ENCODE measurements around the gene UBE2G2.

- TF ChIP-seq, protein P1, sequence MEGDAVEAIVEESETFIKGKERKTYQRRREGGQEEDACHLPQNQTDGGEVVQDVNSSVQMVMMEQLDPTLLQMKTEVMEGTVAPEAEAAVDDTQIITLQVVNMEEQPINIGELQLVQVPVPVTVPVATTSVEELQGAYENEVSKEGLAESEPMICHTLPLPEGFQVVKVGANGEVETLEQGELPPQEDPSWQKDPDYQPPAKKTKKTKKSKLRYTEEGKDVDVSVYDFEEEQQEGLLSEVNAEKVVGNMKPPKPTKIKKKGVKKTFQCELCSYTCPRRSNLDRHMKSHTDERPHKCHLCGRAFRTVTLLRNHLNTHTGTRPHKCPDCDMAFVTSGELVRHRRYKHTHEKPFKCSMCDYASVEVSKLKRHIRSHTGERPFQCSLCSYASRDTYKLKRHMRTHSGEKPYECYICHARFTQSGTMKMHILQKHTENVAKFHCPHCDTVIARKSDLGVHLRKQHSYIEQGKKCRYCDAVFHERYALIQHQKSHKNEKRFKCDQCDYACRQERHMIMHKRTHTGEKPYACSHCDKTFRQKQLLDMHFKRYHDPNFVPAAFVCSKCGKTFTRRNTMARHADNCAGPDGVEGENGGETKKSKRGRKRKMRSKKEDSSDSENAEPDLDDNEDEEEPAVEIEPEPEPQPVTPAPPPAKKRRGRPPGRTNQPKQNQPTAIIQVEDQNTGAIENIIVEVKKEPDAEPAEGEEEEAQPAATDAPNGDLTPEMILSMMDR (conservative IDR thresholded peaks at IDR 0.05 in 1 of 2, IDR thresholded peaks at IDR 0.05 in 1 of 2; ENCODE audit: low read depth in 1 of 2, low read length in 2 of 2): no peak
- TF ChIP-seq EZH2 (IDR thresholded peaks at IDR 0.05; ENCODE audit: low read length, missing control alignments): no peak
Measured at GRCh38 chr21:44822484-44823178, 21.0 kb upstream of the UBE2G2 start.

Measured in fibroblast of lung (primary cell).